AG10803 (cell line): Measurements from ENCODE around the gene NPPA.

ENCODE experiments used
- DNase-seq: peaks from one replicate; pipeline ENCODE4 v3.0.0; 2010; ENCODE audit warnings: low read depth
- H3K4me3 ChIP-seq: 2 replicates; pipeline ENCODE4 v1.5.1; 2011; ENCODE audit warnings: mild to moderate bottlenecking, low read length, control low read depth
- CTCF ChIP-seq: conservative IDR thresholded peaks from 2 replicates; pipeline ENCODE4 v1.5.1; 2011; ENCODE audit warnings: mild to moderate bottlenecking, low read length, control low read depth, inconsistent platforms

The NPPA gene

GRCh38 chr1:11886986-11887665 lies 39.5 kb upstream of the NPPA start:
- TF ChIP-seq CTCF = no peak
- DNase-seq = no peak
- no peak overlapping the region for H3K4me3 ChIP-seq

DNA sequence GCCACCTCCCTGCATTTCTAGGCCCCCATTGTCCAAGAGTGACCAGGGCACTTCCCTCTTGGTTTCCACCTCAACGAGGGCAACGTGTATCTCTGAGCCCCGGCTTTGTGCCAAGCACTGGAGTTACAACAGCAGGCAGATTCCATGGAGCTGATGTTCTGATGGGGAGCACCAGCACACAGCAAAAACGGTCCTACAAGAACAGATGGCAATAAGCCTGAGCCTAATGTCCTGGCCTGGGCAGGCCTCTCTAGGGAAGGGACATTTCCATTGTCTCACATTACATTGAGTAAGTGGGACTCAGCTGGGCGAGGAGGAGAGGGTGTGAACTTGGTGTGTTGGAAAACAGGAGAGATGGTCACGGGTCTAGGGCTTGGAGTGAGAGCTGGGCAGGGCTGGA lies 38.3 kb upstream of the NPPA start:
- DNase-seq = no peak
- no peak overlapping the region for H3K4me3 ChIP-seq
- TF ChIP-seq CTCF = no peak

GRCh38 chr1:11882814-11883538 lies 35.4 kb upstream of the NPPA start:
- no peak overlapping the region for H3K4me3 ChIP-seq
- TF ChIP-seq CTCF = no peak
- no peak for DNase-seq

DNA sequence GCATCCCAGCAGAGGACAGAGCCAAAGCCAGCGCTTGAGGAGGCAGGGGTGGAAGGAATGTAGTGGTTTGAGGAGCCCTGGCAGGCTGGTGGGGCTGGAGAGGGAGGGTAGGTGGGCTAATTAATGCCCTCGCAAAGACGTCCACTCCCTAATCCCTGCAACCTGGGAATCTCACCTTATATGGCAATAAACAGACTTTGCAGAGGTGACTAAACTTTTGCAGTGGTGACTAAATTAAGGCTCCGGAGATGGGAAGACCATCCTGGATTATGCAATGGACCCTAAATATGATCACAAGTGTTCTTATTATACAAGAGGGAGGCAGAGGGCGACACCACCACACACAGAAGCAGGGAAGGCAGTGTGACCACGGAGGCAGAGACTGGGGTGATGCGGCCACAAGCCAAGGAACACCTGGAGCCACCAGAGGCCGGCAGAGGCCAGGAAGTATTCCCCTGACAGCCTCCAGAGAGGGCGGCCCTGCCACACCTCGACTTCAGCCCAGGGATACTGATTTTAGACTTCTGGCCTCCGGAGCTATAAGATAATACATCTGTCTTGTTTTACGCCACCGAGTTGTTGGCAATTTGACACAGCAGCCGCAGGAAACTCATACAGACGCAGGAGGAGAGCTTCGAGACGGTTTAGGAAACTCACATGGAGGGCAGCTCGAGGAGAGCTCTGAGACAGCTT lies 34.3 kb upstream of the NPPA start:
- DNase-seq = no peak
- H3K4me3 ChIP-seq = no peak overlapping the region
- no peak for TF ChIP-seq CTCF

GRCh38 chr1:11880911-11881748 lies 33.5 kb upstream of the NPPA start:
- no peak for DNase-seq
- H3K4me3 ChIP-seq = no peak overlapping the region
- no peak for TF ChIP-seq CTCF

DNA sequence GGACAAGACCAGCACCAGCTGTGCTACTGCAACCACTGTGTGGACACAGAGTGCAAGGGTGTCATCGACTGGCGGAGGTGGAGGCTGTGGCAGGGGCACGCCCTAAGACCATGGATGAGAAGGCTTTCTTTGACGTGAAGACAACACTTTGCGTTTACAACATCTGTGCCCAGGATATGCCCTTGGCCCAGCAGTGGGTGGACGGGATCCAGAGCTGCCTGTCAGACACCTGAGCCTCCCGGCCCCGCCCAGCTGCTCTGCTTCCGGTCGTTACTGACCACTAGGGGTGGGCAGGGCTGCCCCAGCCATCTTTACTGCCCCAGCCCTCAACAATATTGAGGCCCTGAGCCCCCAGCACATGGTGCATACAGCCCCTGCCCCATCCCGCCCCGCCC lies 32.6 kb upstream of the NPPA start:
- H3K4me3 ChIP-seq = no peak overlapping the region
- TF ChIP-seq CTCF = no peak
- no peak for DNase-seq
